CD4-positive, CD25-positive, alpha-beta regulatory T cell (primary cell): Measurements from ENCODE around the gene PFN3. TPM values are rescaled to one million over a fixed set of nuclear protein-coding genes. Genes with fewer than 3 reads are reported as not detected.
A peak's percentile ranks its signal among the peaks of the same experiment; 100 is the strongest.

Experiments
- ATAC-seq, 2 donors: fragments of 150-1000 bp; cut with Tn5 transposase; one replicate each; pipeline ENCODE4 v1.10.0; 2021; ENCODE audit warnings: low read depth in 2 of 2, moderate number of reproducible peaks in 2 of 2, moderate library complexity in 1 of 2
- DNase-seq, 3 donors: peaks; one replicate each; pipeline versions ENCODE4 v3.0.0 to v3.0.0-alpha.2; 2012 to 2022; ENCODE audit warnings: mixed read lengths in 1 of 3
- H3K27ac ChIP-seq: one replicate; pipeline ENCODE4 v1.7.0; 2013; ENCODE audit warnings: mild to moderate bottlenecking, low read length; ENCODE audit not compliant: insufficient read depth, poor library complexity, severe bottlenecking
- H3K27me3 ChIP-seq: one replicate; pipeline ENCODE4 v1.7.0; 2013; ENCODE audit warnings: low read length; ENCODE audit not compliant: control insufficient read depth, insufficient read depth
- H3K36me3 ChIP-seq: one replicate; pipeline ENCODE4 v1.7.0; 2013; ENCODE audit warnings: mild to moderate bottlenecking, low read length, moderate library complexity; ENCODE audit not compliant: control insufficient read depth, insufficient read depth
- H3K4me1 ChIP-seq: 2 replicates; pipeline ENCODE4 v1.7.0; 2013; ENCODE audit warnings: mild to moderate bottlenecking, low read length; ENCODE audit not compliant: insufficient read depth, control insufficient read depth, poor library complexity, severe bottlenecking
- H3K4me3 ChIP-seq: one replicate; pipeline ENCODE4 v1.7.0; 2013; ENCODE audit warnings: low read depth, mild to moderate bottlenecking, low read length, moderate library complexity
- H3K9me3 ChIP-seq, 2 experiments: 1 replicate in 1 of 2; 2 replicates in 1 of 2; pipeline ENCODE4 v1.7.0; 2013; ENCODE audit warnings: low read length in 2 of 2, mild to moderate bottlenecking in 1 of 2, moderate library complexity in 1 of 2; ENCODE audit not compliant: control insufficient read depth in 2 of 2
- H3K27ac Mint-ChIP-seq, 3 donors: one replicate each; pipeline ENCODE4 v1.8.0; 2020 to 2022; ENCODE audit warnings: mild to moderate bottlenecking in 3 of 3, mixed read lengths in 3 of 3, moderate library complexity in 2 of 3
- H3K27me3 Mint-ChIP-seq: one replicate; pipeline ENCODE4 v1.8.0; 2022; ENCODE audit warnings: mild to moderate bottlenecking, mixed read lengths
- H3K36me3 Mint-ChIP-seq: one replicate; pipeline ENCODE4 v1.8.0; 2020; ENCODE audit warnings: mixed read lengths
- H3K4me1 Mint-ChIP-seq, 4 donors: one replicate each; pipeline ENCODE4 v1.8.0; 2020 to 2022; ENCODE audit warnings: mixed read lengths in 4 of 4, mild to moderate bottlenecking in 1 of 4
- H3K4me3 Mint-ChIP-seq, 4 donors: one replicate each; pipeline ENCODE4 v1.8.0; 2020 to 2022; ENCODE audit warnings: mild to moderate bottlenecking in 4 of 4, mixed read lengths in 4 of 4, moderate library complexity in 3 of 4
- H3K9me3 Mint-ChIP-seq, 7 donors: one replicate each; pipeline ENCODE4 v1.8.0; 2020 to 2022; ENCODE audit warnings: mixed read lengths in 7 of 7, mild to moderate bottlenecking in 3 of 7, moderate library complexity in 2 of 7
- polyA plus RNA-seq, 4 donors: library from polyadenylated mRNA; unstranded; fragments of 300-500 nt; fragmentation: Illumina TruSeq; gene quantifications; one replicate each; pipeline ENCODE4 v1.2.3, GENCODE V29; 2021
- total RNA-seq: library from RNA; stranded (reverse); gene quantifications from one replicate; pipeline ENCODE4 v1.2.3, GENCODE V29; 2022

PFN3 gene
- total and polyA plus RNA-seq, 5 donors from 2014 or later: not detected

DNA sequence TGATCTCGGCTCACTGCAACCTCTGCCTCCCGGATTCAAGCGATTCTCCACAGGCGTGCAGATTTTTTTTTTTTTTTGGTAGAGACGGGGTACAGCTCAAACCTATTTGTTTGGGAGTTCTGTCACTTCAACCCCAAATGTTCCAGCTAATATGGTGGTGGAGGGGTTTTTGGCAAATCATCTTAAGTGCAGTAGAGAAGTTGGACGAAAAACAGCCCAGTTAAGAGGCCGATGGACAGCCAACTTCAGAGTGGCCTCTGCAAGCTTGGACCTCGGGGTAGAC is 45.4 kb upstream of the PFN3 start:
- no peaks in the 10 kb centered on the region for H3K9me3 ChIP-seq
- DNase-seq (no peak), ATAC-seq (no peak)
- peaks cover 13% of the 10 kb centered on the region for H3K36me3 ChIP-seq
- peak overlapping the region; percentile 87 to 97 (median 91) for H3K27ac Mint-ChIP-seq
- peaks cover 10% of the 10 kb centered on the region for H3K27me3 Mint-ChIP-seq
- H3K4me1 Mint-ChIP-seq: peaks cover 0 to 63% (median 33%) of the 10 kb centered on the region in 4 donors
- H3K27me3 ChIP-seq: no peaks in the 10 kb centered on the region
- no peaks in the 10 kb centered on the region for H3K9me3 Mint-ChIP-seq
- peak overlapping the region; percentile 91 for H3K27ac ChIP-seq
- peaks cover 58% of the 10 kb centered on the region for H3K4me1 ChIP-seq
- H3K4me3 Mint-ChIP-seq: peak overlapping the region; percentile 50 to 92 (median 89)
- H3K4me3 ChIP-seq: peak overlapping the region; percentile 55
- peaks cover 3% of the 10 kb centered on the region for H3K36me3 Mint-ChIP-seq

DNA sequence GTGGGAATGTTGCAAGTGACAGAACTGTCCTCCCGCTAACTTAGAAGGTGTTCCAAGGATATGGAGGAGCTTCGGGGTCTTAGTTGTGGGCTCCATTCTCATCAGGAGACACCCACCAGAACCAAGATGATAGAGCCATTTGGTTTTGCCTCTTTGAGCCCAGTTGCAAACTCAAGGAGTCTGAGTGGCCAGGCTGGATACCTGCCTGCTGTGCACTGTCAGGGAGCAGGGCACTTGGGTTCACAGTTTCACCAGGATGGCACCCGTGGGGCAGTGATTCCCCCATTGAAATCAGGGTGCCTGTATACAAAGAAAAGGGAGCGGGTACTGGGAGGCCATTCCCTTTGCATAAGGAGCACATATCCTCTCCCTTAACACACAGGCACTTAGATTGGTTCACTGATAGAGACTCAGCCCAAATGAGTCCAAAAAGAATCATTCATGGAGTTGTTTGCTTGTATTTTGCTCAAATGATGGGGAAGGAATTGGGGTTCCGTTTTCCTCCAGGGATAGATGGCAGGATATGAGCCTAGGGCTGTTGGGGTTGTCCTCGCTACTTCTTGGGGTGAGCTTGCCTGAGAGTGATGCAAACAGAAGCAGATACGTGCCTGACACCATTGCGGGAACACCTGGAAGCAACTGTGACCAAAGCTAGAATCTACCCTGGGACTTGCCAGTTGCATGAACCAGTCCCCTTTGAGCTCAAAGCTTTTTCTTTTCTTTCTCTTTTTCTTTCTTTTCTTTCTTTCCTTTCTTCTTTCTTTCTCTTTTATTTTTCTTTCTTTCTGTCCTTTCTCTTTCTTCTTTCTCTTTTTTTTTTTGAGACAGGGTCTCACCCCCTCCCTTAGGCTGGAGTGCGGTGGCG is 44.8 kb upstream of the PFN3 start:
- Histone ChIP-seq H3K27me3 (no peaks in the 10 kb centered on the region), H3K36me3 (peaks cover 14% of the 10 kb centered on the region), H3K9me3 (no peaks in the 10 kb centered on the region), H3K4me3 (peak overlapping the region; percentile 55), H3K4me1 (peaks cover 64% of the 10 kb centered on the region), H3K27ac (peak overlapping the region; percentile 91)
- Mint-ChIP-seq H3K9me3 (no peaks in the 10 kb centered on the region), H3K27me3 (peaks cover 10% of the 10 kb centered on the region), H3K4me1 (peaks cover 2 to 65% (median 36%) of the 10 kb centered on the region in 4 donors), H3K4me3 (peak overlapping the region; percentile 50 to 92 (median 89)), H3K27ac (peak overlapping the region; percentile 87 to 97 (median 91)), H3K36me3 (peaks cover 5% of the 10 kb centered on the region)
- peak in 2 of 3 donors; percentile 36 to 45 for DNase-seq
- no peak for ATAC-seq

DNA sequence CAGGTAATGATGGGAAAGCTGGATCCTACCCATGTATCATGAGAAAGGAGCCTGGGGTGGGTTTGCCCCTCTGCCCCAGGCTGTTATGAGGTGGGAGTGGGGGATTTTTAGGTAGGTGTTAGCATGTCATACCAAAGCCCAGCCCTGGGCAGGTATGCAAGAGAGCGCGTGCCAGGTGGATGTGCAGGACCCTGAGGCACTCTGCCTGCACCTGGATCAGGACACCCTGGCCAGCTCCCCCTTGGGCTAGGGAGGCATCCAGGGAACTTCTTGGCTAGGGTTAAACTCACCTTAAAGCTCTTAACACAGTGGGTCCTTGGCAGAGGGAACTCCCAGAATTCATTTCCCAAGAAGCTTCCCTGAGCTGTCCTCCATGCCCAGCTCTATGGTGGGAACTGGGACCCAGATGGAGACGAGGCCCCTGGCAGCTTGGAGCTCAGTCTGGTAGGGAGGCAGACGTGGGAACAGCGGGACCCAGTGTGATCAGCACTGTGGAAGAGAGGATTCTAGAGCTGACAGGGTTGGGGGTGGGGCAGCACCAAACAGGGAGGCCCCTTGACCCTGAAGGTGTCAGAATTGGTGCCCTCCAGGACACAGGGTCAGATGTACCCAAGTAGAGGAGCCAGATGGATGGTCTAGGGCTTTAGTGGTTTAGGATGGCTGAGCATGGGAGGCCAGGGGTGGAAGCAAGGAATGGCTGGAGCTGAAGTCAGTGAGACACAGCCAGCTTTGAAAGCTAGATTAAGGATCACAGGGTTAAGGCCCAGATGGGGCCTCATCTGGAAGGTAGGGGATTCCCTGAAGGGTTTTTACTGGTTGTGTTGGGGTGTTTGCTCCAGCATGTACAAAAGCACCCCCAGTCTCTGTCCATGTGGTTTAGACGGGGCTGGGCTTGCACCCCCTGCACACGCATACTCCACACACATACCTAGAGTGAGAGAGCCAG is 43.9 kb upstream of the PFN3 start:
- Histone ChIP-seq H3K9me3 (no peaks in the 10 kb centered on the region), H3K27ac (peak overlapping the region; percentile 91), H3K27me3 (no peaks in the 10 kb centered on the region), H3K4me1 (peaks cover 71% of the 10 kb centered on the region), H3K4me3 (no peak overlapping the region), H3K36me3 (peaks cover 18% of the 10 kb centered on the region)
- Mint-ChIP-seq H3K27me3 (peaks cover 10% of the 10 kb centered on the region), H3K27ac (peak overlapping the region; percentile 87 to 95 (median 91)), H3K36me3 (peaks cover 14% of the 10 kb centered on the region), H3K4me3 (peak overlapping the region; percentile 50 to 91 (median 86)), H3K4me1 (peaks cover 11 to 74% (median 44%) of the 10 kb centered on the region in 4 donors), H3K9me3 (no peaks in the 10 kb centered on the region)
- ATAC-seq: no peak
- DNase-seq: peak in 2 of 3 donors; percentile 33 to 41

DNA sequence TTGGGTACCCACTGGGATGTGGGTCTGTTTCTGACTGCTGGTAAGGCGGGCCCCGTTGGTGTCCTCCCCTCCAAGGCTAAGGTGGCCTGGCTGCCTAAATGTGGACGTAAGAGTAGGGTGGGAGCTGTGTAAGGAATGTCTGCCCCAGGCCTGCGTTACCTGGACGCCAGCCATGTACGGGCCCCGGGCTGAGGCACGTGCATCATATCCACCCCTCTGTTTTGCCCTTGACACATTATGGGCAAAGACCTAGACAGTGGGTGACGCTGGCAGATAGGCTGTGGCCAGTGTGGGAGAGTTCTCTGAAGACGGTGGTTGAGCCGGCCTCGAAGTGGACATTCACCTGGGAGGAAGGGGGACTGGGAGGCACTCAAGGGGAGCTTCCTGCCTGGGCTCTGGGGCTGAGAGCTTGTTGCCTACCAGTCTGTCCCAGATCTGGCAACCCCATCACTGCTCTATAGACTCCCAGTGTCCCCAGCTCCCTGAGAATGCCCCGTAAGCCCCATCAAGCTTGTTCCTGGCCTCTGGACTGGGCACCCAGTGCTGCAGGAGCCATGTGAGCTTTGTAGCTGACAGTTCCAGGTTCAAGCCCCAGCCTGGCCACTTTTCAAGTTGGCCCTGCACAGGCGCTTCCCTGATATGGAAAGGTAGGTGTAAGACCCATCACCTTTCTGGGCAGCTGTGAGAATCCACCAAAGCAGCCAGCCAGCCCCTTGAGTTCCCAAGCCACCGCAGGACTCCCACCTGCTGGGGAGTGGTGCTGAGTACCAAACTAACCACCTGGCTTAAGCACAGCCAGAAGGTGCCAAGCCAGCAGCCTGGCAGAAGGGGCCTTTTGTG is 42.9 kb upstream of the PFN3 start:
- no peaks in the 10 kb centered on the region for H3K9me3 ChIP-seq
- H3K4me3 Mint-ChIP-seq: peak overlapping the region in 1 of 4 donors; percentile 50
- no peak for ATAC-seq
- no peaks in the 10 kb centered on the region for H3K27me3 ChIP-seq
- H3K4me3 ChIP-seq: no peak overlapping the region
- H3K36me3 Mint-ChIP-seq: peaks cover 16% of the 10 kb centered on the region
- peak overlapping the region; percentile 91 for H3K27ac ChIP-seq
- no peak for DNase-seq
- peaks cover 26% of the 10 kb centered on the region for H3K36me3 ChIP-seq
- H3K9me3 Mint-ChIP-seq: no peaks in the 10 kb centered on the region
- H3K27ac Mint-ChIP-seq: peak overlapping the region in 2 of 3 donors; percentile 15 to 87
- peaks cover 69% of the 10 kb centered on the region for H3K4me1 ChIP-seq
- peaks cover 4% of the 10 kb centered on the region for H3K27me3 Mint-ChIP-seq
- peaks cover 12 to 77% (median 43%) of the 10 kb centered on the region in 4 donors for H3K4me1 Mint-ChIP-seq

DNA sequence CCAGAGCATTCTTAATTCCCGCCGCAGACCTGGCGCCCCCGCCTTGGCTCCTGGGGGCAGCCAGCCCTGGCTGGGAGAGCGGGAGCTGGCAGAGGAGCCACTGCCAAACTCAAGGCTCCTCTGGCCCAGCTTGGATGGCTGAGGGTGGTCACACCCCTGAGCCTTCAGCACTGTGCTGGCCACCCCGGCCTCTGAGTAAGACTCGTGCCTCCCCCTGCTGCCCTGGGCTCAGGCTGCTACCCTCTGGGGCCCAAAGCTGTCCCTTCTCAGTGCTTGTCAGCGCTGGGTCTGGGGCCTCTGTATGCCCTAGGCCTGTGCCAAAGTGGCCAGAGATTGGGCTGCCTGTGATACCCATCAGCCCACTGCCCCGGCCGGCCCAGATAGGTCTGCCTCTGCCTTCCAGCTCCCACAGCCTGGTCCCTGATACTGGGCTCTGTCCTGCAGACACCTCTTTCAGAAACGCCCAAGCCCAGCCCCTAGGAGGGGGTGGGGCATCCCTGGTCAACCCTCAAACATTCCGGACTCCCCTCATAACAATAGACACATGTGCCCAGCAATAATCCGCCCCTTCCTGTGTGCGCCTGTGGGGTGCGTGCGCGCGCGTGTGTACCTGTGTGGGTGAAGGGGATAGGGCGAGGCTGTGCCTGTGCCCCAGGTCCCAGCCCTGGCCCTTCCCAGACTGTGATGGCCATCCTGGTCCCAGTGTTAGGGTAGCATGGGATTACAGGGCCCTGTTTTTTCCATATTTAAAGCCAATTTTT is 41.8 kb upstream of the PFN3 start:
- Histone ChIP-seq H3K4me1 (peaks cover 66% of the 10 kb centered on the region), H3K36me3 (peaks cover 37% of the 10 kb centered on the region), H3K27me3 (no peaks in the 10 kb centered on the region), H3K27ac (peak overlapping the region; percentile 19), H3K9me3 (no peaks in the 10 kb centered on the region), H3K4me3 (no peak overlapping the region)
- H3K27me3 Mint-ChIP-seq: peaks cover 4% of the 10 kb centered on the region
- peaks cover 12 to 79% (median 44%) of the 10 kb centered on the region in 4 donors for H3K4me1 Mint-ChIP-seq
- ATAC-seq (no peak), DNase-seq (no peak)
- no peak overlapping the region for H3K4me3 Mint-ChIP-seq
- peaks cover 23% of the 10 kb centered on the region for H3K36me3 Mint-ChIP-seq
- no peaks in the 10 kb centered on the region for H3K9me3 Mint-ChIP-seq
- H3K27ac Mint-ChIP-seq: peak overlapping the region in 2 of 3 donors; percentile 49 to 62

DNA sequence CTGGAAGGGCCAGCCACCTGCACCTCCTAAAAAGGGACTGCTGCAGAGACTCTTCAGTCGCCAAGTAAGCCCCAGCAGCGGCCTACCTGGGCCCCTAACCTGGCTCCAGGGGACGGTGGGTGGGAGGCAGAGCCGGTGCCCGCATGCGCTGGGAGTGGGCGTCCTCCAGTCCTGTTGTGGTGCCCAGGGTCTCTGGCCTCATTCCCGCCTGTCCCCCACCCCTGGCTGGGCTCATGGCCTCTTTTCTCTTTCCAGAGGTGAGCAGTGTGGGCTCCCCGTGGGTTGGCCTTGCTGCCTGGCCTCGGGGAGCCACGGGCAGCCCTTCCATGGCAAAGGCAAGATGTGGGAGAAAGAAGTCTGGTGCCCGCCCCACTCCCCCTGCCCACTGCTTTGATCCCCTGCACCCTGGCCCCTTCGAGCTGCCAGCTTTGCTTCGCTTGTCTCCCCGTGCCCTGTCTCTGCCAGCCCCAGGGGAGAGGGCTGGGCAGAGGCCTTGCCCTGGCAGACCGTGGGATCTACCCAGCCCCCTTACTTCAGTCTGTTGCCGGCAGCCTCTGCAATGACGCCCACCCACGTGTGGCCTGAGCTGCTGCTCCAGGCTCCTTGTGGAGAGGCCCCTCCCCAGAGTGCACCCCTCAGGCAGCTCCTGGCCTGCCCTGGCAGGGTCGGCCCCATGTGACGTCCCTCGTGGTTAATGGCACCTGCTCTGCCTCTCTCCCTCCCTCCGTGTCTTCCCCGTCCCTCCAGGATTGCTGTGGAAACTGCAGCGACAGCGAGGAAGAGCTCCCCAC is 40.7 kb upstream of the PFN3 start:
- Histone ChIP-seq H3K4me1 (peaks cover 67% of the 10 kb centered on the region), H3K9me3 (no peaks in the 10 kb centered on the region), H3K4me3 (no peak overlapping the region), H3K36me3 (peaks cover 47% of the 10 kb centered on the region), H3K27me3 (no peaks in the 10 kb centered on the region), H3K27ac (peak overlapping the region; percentile 82)
- peaks cover 12 to 85% (median 44%) of the 10 kb centered on the region in 4 donors for H3K4me1 Mint-ChIP-seq
- H3K36me3 Mint-ChIP-seq: peaks cover 30% of the 10 kb centered on the region
- H3K27me3 Mint-ChIP-seq: peaks cover 4% of the 10 kb centered on the region
- peak overlapping the region in 2 of 4 donors; percentile 31 to 33 for H3K4me3 Mint-ChIP-seq
- DNase-seq: no peak
- peak overlapping the region; percentile 49 to 60 (median 51) for H3K27ac Mint-ChIP-seq
- H3K9me3 Mint-ChIP-seq: no peaks in the 10 kb centered on the region
- no peak for ATAC-seq
